K562 (cell line): ENCODE results near the gene TKTL1. TPM values are rescaled to one million over a fixed set of nuclear protein-coding genes. Genes with fewer than 3 reads are reported as not detected.

Source experiments
- ATAC-seq: fragments of 200-7000 bp; cut with Tn5 transposase; 3 replicates; pipeline ENCODE4 v1.9.1; 2020; ENCODE audit warnings: moderate library complexity
- BruUV-seq: library from RNA; stranded (reverse); fragments of 400-500 nt; replicated peaks from 2 replicates; lab custom pipeline; 2021; lab: Mats Ljungman, UMichigan
- CTCF ChIA-PET: fragments of 300-600 bp; formaldehyde crosslinking; extraction: SDS; loops from one replicate; lab custom pipeline; 2021; ENCODE audit warnings: low intra/inter-chr PET ratio; lab: Yijun Ruan, JAX
- POLR2A ChIA-PET: fragments of 300-600, 350-650 bp; sonication (Branson Sonifier 250); formaldehyde crosslinking; extraction: SDS; loops from one replicate; lab custom pipeline; 2021; ENCODE audit warnings: antibody characterized with exemption, inconsistent platforms; lab: Yijun Ruan, JAX
- DNase-seq, 4 experiments: peaks; one replicate each; pipeline versions ENCODE4 v3.0.0 to v3.0.0-alpha.2; 2011 to 2018; ENCODE audit warnings: low spot score in 3 of 4, mixed read lengths in 3 of 4; ENCODE audit errors: extremely low read depth in 1 of 4
- FAIRE-seq: peaks from 2 replicates; lab custom pipeline; 2011; peaks lifted over from hg19 to GRCh38; lab: Jason Lieb, UNC
- H2AFZ ChIP-seq: 2 replicates; pipeline ENCODE4 v1.6.0; 2011; ENCODE audit warnings: low read depth, low read length, control low read depth, inconsistent platforms
- H3K27ac ChIP-seq: fragments of 200-600 bp; 3 replicates; pipeline ENCODE4 v1.8.0; 2011; ENCODE audit warnings: low read depth, mild to moderate bottlenecking, control low read depth, inconsistent platforms, low read length, moderate library complexity, mixed read lengths; ENCODE audit errors: extremely low read depth
- H3K27me3 ChIP-seq, 2 experiments: fragments of 300-600 bp in 1 of 2; 2 replicates in 1 of 2; 3 replicates in 1 of 2; pipeline versions ENCODE4 v1.6.0 to v1.8.0; 2011; ENCODE audit warnings: inconsistent platforms in 2 of 2, low read length in 2 of 2, mild to moderate bottlenecking in 1 of 2, mixed read lengths in 1 of 2, moderate library complexity in 1 of 2; ENCODE audit not compliant: control insufficient read depth in 2 of 2, insufficient read depth in 2 of 2
- H3K36me3 ChIP-seq: fragments of 300-600 bp; 3 replicates; pipeline ENCODE4 v1.8.0; 2011; ENCODE audit warnings: mild to moderate bottlenecking, low read length, inconsistent platforms; ENCODE audit not compliant: control insufficient read depth, insufficient read depth
- H3K4me1 ChIP-seq, 2 experiments: fragments of 200-600 bp in 1 of 2; replicated peaks in 1 of 2; 2 replicates in 1 of 2; 3 replicates in 1 of 2; pipeline versions ENCODE4 v1.5.1 to v1.8.0; 2011; ENCODE audit warnings: inconsistent platforms in 2 of 2, low read length in 2 of 2, mild to moderate bottlenecking in 1 of 2, mixed read lengths in 1 of 2, moderate library complexity in 1 of 2; ENCODE audit not compliant: control insufficient read depth in 2 of 2, insufficient read depth in 2 of 2
- H3K4me2 ChIP-seq: 2 replicates; pipeline ENCODE4 v1.6.1; 2011; ENCODE audit warnings: low read length, control low read depth, inconsistent platforms, mixed read lengths; ENCODE audit not compliant: insufficient read depth
- H3K4me3 ChIP-seq: fragments of 200-600 bp; sonication (generic), shearing (Covaris generic); 2 replicates; pipeline ENCODE4 v1.5.1; 2016; ENCODE audit warnings: control low read depth, inconsistent platforms
- H3K79me2 ChIP-seq: fragments of 200-600 bp; 3 replicates; pipeline ENCODE4 v1.8.0; 2011; ENCODE audit warnings: low read length, inconsistent platforms; ENCODE audit not compliant: control insufficient read depth, insufficient read depth
- H3K9ac ChIP-seq, 2 experiments: 2 replicates each; pipeline versions ENCODE4 v1.6.0 to v1.6.1; 2011; ENCODE audit warnings: low read depth in 2 of 2, low read length in 2 of 2, control low read depth in 1 of 2, inconsistent platforms in 1 of 2, mild to moderate bottlenecking in 1 of 2, mixed read lengths in 1 of 2; ENCODE audit not compliant: insufficient read depth in 1 of 2
- H3K9me1 ChIP-seq: one replicate; pipeline ENCODE4 v1.6.0; 2011; ENCODE audit warnings: inconsistent platforms, mild to moderate bottlenecking, low read length, moderate library complexity; ENCODE audit not compliant: control insufficient read depth, insufficient read depth
- H3K9me3 ChIP-seq: replicated peaks from 2 replicates; pipeline ENCODE4 v1.5.1; 2011; ENCODE audit warnings: low read depth, low read length, inconsistent platforms; ENCODE audit not compliant: control insufficient read depth, insufficient read depth
- H4K20me1 ChIP-seq: replicated peaks from 2 replicates; pipeline ENCODE4 v1.6.1; 2011; ENCODE audit warnings: low read length, inconsistent platforms, mixed read lengths; ENCODE audit not compliant: control insufficient read depth, insufficient read depth
- JUN ChIP-seq, 2 experiments: sonication (generic) in 1 of 2; formaldehyde crosslinking in 1 of 2; IDR thresholded peaks; 2 replicates each; pipeline versions ENCODE4 v1.6.1 to v1.8.0; 2012 to 2022; ENCODE audit warnings: borderline replicate concordance in 2 of 2, mild to moderate bottlenecking in 2 of 2, improper control_type of control experiment in 1 of 2, low read depth in 1 of 2, low read length in 1 of 2, missing genetic modification reagents in 1 of 2
- POLR2G ChIP-seq: fragments of 200-400 bp; formaldehyde crosslinking; IDR thresholded peaks from 2 replicates; pipeline ENCODE4 v1.6.1; 2017; ENCODE audit warnings: low read depth, mild to moderate bottlenecking, antibody characterized with exemption, low read length, moderate library complexity
- RBFOX2 ChIP-seq: fragments of 200-400 bp; formaldehyde crosslinking; IDR thresholded peaks from 2 replicates; pipeline ENCODE4 v1.6.1; 2017; ENCODE audit warnings: low read depth, mild to moderate bottlenecking, low read length, moderate library complexity
- ZNF184 ChIP-seq: sonication (generic); formaldehyde crosslinking; IDR thresholded peaks from 2 replicates; pipeline ENCODE4 v1.5.0; 2020; ENCODE audit warnings: missing genetic modification reagents
- ZNF518B ChIP-seq: fragments of 250-450 bp; sonication (Bioruptor Pico); IDR thresholded peaks from 2 replicates; pipeline ENCODE4 v1.5.0; 2021; ENCODE audit warnings: mild to moderate bottlenecking, moderate library complexity
- WGBS: fragments of 100-300 bp; shearing (Covaris generic); methylation state at CpG from one replicate; pipeline ENCODE4 v1.1.6; 2016; ENCODE audit warnings: low coverage, mixed read lengths; ENCODE audit not compliant: insufficient coverage; ENCODE audit errors: missing lambda C conversion rate; 5-methylcytosine and 5-hydroxymethylcytosine counted together
- in situ Hi-C: fragments of 300-500 bp; cut with MboI; formaldehyde crosslinking; loops from 4 replicates; pipeline ENCODE4 v1.15.0; 2018; ENCODE audit warnings: inconsistent platforms, mixed read lengths
- intact Hi-C: fragments of 100-400 bp; cut with micrococcal nuclease; formaldehyde crosslinking; loops from 2 replicates; pipeline ENCODE4 v1.14.2; 2022
- polyA plus RNA-seq, 8 experiments: library from polyadenylated mRNA; depleted of rRNA in 4 of 8; stranded (reverse) in 5 of 8; unstranded in 3 of 8; fragments of >200 nt; fragmentation: Nextera tagmentation in 2 of 8; fragmentation: Illumina TruSeq in 1 of 8; extraction: Ambion mirVana in 2 of 8; extraction: Trizol in 1 of 8; gene quantifications; 2 replicates each; pipeline versions ENCODE4 v1.2.1 to v1.2.3, GENCODE V29; 2011 to 2014; ENCODE audit warnings: inconsistent platforms in 1 of 8, missing spikeins in 1 of 8
- total RNA-seq, 7 experiments: library from RNA; depleted of rRNA in 6 of 7; stranded (reverse); fragments of >200 nt in 6 of 7; fragmentation: Illumina TruSeq in 2 of 7; extraction: Trizol in 2 of 7; gene quantifications; 2 replicates each; pipeline versions ENCODE4 v1.2.1 to v1.2.3, GENCODE V29; 2011 to 2021; ENCODE audit warnings: low replicate concordance in 1 of 7

Gene TKTL1
- total and polyA plus RNA-seq, 9 of the 15 experiments (the other 6 are each of a cell fraction or from before 2014, with no cell fraction given): 0.18 to 0.71 (median 0.38) TPM

GRCh38 chrX:154354516-154354915 lies 58.9 kb downstream of the TKTL1 start:
- no peak for DNase-seq
- H3K9ac ChIP-seq: no peak overlapping the region
- H3K36me3 ChIP-seq: peaks cover 100% of the 10 kb centered on the region; the same call in 2 of the 3 replicates
- H3K4me1 ChIP-seq: peaks cover 0 to 38% of the 10 kb centered on the region in 2 experiments; a peak in 1 of 5 replicates
- H3K27ac ChIP-seq: no peak overlapping the region
- H2AFZ ChIP-seq: no peak overlapping the region
- 100% methylated on average over 3 of the region's 13 CpGs for WGBS
- intact Hi-C loops: no loop called here
- peaks cover 13% of the 10 kb centered on the region for H4K20me1 ChIP-seq
- no peaks in the 10 kb centered on the region for H3K27me3 ChIP-seq
- POLR2A ChIA-PET: no interaction called here
- ATAC-seq: no peak
- no peak for FAIRE-seq
- H3K9me1 ChIP-seq: no peaks in the 10 kb centered on the region
- TF ChIP-seq ZNF518B (CRISPR knock-in tag) (no peak), ZNF184 (CRISPR knock-in tag) (no peak), POLR2G (peak; percentile 14; the same call in 1 of the 2 replicates), JUN (IDR thresholded peaks at IDR 0.05; ENCODE audit: borderline replicate concordance, low read depth, low read length) (no peak), JUN (CRISPR knock-in tag; IDR thresholded peaks at IDR 0.05; ENCODE audit: borderline replicate concordance) (no peak), RBFOX2 (peak; percentile 18; the same call in 1 of the 2 replicates)
- no peak overlapping the region for H3K4me2 ChIP-seq
- no peak overlapping the region for H3K4me3 ChIP-seq
- no TSS peak for BruUV-seq
- in situ Hi-C loops: no loop called here
- no peaks in the 10 kb centered on the region for H3K9me3 ChIP-seq
- no peaks in the 10 kb centered on the region for H3K79me2 ChIP-seq
- CTCF ChIA-PET: no interaction called here
